Gastroesophageal sphincter (tissue), 4 donors: Measurements from ENCODE around the gene ACSS1. TPM values are rescaled to one million over a fixed set of nuclear protein-coding genes. Genes with fewer than 3 reads are reported as not detected.

ENCODE experiments used
- ATAC-seq: fragments of 150-250 bp; one replicate; pipeline ENCODE4 v1.9.1; 2016; ENCODE audit warnings: mild to moderate bottlenecking, moderate library complexity
- H3K27ac ChIP-seq, 4 donors: fragments of 200-600 bp; sonication (generic) in 3 of 4; 1 replicate in 3 of 4; 2 replicates in 1 of 4; pipeline ENCODE4 v1.5.1; 2016 to 2019
- H3K27me3 ChIP-seq: fragments of 200-600 bp; sonication (generic); one replicate; pipeline ENCODE4 v1.5.1; 2019
- H3K36me3 ChIP-seq, 2 donors: fragments of 200-600 bp; sonication (generic); one replicate each; pipeline ENCODE4 v1.5.1; 2019; ENCODE audit warnings: control low read depth in 1 of 2
- H3K4me1 ChIP-seq, 3 donors: fragments of 200-600 bp; sonication (generic); 1 replicate in 2 of 3; 2 replicates in 1 of 3; pipeline ENCODE4 v1.5.1; 2016 to 2019; ENCODE audit warnings: control low read depth in 2 of 3
- H3K4me3 ChIP-seq, 2 donors: fragments of 200-600 bp; sonication (generic); one replicate each; pipeline ENCODE4 v1.5.1; 2019; ENCODE audit warnings: mild to moderate bottlenecking in 1 of 2, moderate library complexity in 1 of 2
- H3K9me3 ChIP-seq, 3 donors: fragments of 200-600 bp; sonication (generic); one replicate each; pipeline ENCODE4 v1.5.1; 2017 to 2019; ENCODE audit warnings: control low read depth in 2 of 3
- EP300 ChIP-seq: sonication (generic); formaldehyde crosslinking; IDR thresholded peaks from one replicate; pipeline ENCODE4 v1.6.1; 2017; ENCODE audit warnings: antibody characterized with exemption, mild to moderate bottlenecking
- POLR2A ChIP-seq, 2 donors: fragments of 450-650 bp; IDR thresholded peaks; one replicate each; pipeline ENCODE4 v1.6.1; 2017; ENCODE audit warnings: antibody characterized with exemption in 2 of 2, mild to moderate bottlenecking in 2 of 2, moderate library complexity in 1 of 2
- POLR2AphosphoS5 ChIP-seq: sonication (generic); formaldehyde crosslinking; IDR thresholded peaks from one replicate; pipeline ENCODE4 v1.6.1; 2017; ENCODE audit warnings: antibody characterized with exemption
- WGBS, 2 donors: methylation state at CpG; one replicate each; pipeline ENCODE4 v1.1.5; 2018; ENCODE audit warnings: low coverage in 1 of 2; 5-methylcytosine and 5-hydroxymethylcytosine counted together
- total RNA-seq, 4 donors: library from RNA; depleted of rRNA; stranded (reverse); fragments of >200 nt; gene quantifications; one replicate each; pipeline ENCODE4 v1.1.0, GENCODE V29; 2016
- TF ChIP-seq, protein P1 (sequence below), 4 experiments: fragments of 200-600 bp in 2 of 4; fragments of 450-650 bp in 2 of 4; sonication (generic) in 1 of 4; IDR thresholded peaks; one replicate each; pipeline ENCODE4 v1.5.1; 2017 to 2019; ENCODE audit warnings: antibody characterized with exemption in 4 of 4, mild to moderate bottlenecking in 2 of 4, moderate library complexity in 2 of 4

Gene ACSS1
- total RNA-seq, 4 donors from 2014 or later = 44.7 to 105 (median 61.6) TPM

- H3K9me3 ChIP-seq = no peaks in the 10 kb centered on the region
- TF ChIP-seq, protein P1, sequence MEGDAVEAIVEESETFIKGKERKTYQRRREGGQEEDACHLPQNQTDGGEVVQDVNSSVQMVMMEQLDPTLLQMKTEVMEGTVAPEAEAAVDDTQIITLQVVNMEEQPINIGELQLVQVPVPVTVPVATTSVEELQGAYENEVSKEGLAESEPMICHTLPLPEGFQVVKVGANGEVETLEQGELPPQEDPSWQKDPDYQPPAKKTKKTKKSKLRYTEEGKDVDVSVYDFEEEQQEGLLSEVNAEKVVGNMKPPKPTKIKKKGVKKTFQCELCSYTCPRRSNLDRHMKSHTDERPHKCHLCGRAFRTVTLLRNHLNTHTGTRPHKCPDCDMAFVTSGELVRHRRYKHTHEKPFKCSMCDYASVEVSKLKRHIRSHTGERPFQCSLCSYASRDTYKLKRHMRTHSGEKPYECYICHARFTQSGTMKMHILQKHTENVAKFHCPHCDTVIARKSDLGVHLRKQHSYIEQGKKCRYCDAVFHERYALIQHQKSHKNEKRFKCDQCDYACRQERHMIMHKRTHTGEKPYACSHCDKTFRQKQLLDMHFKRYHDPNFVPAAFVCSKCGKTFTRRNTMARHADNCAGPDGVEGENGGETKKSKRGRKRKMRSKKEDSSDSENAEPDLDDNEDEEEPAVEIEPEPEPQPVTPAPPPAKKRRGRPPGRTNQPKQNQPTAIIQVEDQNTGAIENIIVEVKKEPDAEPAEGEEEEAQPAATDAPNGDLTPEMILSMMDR (IDR thresholded peaks at IDR 0.05) = no peak
- TF ChIP-seq POLR2A (IDR thresholded peaks at IDR 0.05) (no peak), EP300 (no peak), POLR2AphosphoS5 (no peak)
- ATAC-seq = no peak
- no peak overlapping the region for H3K4me3 ChIP-seq
- no peaks in the 10 kb centered on the region for H3K27me3 ChIP-seq
- H3K27ac ChIP-seq = no peak overlapping the region
- WGBS, 2 donors = 87 to 92% methylated on average over 6 to 7 of the region's 7 CpGs
- no peaks in the 10 kb centered on the region for H3K36me3 ChIP-seq
- H3K4me1 ChIP-seq = peaks cover 0 to 33% (median 13%) of the 10 kb centered on the region in 3 donors
Measured at GRCh38 chr20:25061103-25061799, 3.3 kb upstream of the ACSS1 start.

GRCh38 chr20:25059866-25060465, 2.0 kb upstream of the ACSS1 start:
- Histone ChIP-seq H3K4me1 (peaks cover 0 to 37% (median 25%) of the 10 kb centered on the region in 3 donors), H3K4me3 (no peak overlapping the region), H3K27me3 (no peaks in the 10 kb centered on the region), H3K36me3 (no peaks in the 10 kb centered on the region), H3K9me3 (no peaks in the 10 kb centered on the region), H3K27ac (peak overlapping the region in 3 of 4 donors; percentile 95 to 97 (median 96))
- no peak for ATAC-seq
- WGBS, 2 donors = 90% methylated on average over 3 of the region's 8 CpGs; no CpG with 5 or more reads in 1 of the 2 donors
- TF ChIP-seq, protein P1 (IDR thresholded peaks at IDR 0.05) = no peak
- TF ChIP-seq POLR2AphosphoS5 = no peak
- TF ChIP-seq POLR2A (IDR thresholded peaks at IDR 0.05) = no peak
- TF ChIP-seq EP300 = no peak

- peak; percentile 24 for ATAC-seq
- no peaks in the 10 kb centered on the region for H3K9me3 ChIP-seq
- peak overlapping the region; percentile 83 to 97 (median 96) for H3K27ac ChIP-seq
- no peaks in the 10 kb centered on the region for H3K36me3 ChIP-seq
- WGBS, 2 donors = 9 to 42% methylated on average over 3 to 6 of the region's 20 CpGs
- H3K4me3 ChIP-seq = peak overlapping the region; percentile 77 to 83
- H3K27me3 ChIP-seq = no peaks in the 10 kb centered on the region
- peaks cover 2 to 45% (median 34%) of the 10 kb centered on the region in 3 donors for H3K4me1 ChIP-seq
- no peak for TF ChIP-seq POLR2A (IDR thresholded peaks at IDR 0.05)
- TF ChIP-seq, protein P1 (IDR thresholded peaks at IDR 0.05) = peak in 1 of 4 experiments; percentile 21
Measured at GRCh38 chr20:25058847-25059810, 1.2 kb upstream of the ACSS1 start.

DNA sequence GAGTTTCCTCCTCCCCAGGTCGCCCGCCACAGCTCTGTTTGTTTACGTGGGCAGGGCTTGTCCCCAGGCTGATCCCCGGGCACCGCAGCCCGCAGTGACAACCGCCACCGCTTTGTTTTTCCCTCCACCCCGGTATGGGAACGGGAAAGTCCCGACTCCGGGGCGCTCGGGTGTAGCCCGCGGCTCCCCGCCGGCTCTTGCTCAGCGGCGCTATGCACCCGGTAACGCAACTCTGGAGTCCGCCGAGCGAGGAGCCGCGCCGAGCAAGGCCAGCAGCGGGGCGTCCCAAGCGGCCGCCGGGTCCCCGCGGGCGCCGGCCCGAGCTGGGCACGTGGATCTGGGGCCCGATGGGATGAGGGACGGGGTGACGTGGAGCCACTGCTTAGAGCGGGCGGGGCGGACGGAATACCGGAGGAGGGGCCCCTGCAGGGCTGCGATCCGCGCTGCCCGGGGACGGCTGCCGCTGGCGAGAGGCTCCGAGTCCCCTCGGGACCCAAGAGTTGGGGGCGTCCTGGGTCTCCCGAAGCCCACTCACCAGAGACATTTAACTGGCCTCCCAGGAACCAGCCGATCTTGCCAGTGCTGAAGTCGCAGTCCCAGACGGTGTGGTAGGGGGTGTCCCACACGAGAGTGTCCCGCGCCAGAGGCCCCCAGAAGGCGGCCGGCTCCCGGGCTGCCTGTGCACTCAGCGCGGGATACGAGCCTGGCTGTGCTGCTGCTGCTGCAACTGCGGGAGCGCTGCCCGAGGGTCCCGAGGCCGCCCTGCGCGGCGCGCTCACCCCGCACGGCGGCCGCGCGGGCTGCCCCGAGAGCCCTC, 497 bp downstream of the ACSS1 start:
- Histone ChIP-seq H3K27me3 (no peaks in the 10 kb centered on the region), H3K4me3 (peak overlapping the region; percentile 77 to 83), H3K27ac (peak overlapping the region; percentile 83 to 97 (median 96)), H3K9me3 (no peaks in the 10 kb centered on the region), H3K4me1 (peaks cover 11 to 62% (median 48%) of the 10 kb centered on the region in 3 donors), H3K36me3 (no peaks in the 10 kb centered on the region)
- 0% methylated on average over 6 of the region's 86 CpGs; no CpG with 5 or more reads in 1 of the 2 donors for WGBS, 2 donors
- ATAC-seq = peak; percentile 72
- TF ChIP-seq POLR2AphosphoS5 = peak; percentile 53
- TF ChIP-seq POLR2A (IDR thresholded peaks at IDR 0.05) = peak; percentile 64 to 72
- TF ChIP-seq EP300 = no peak
- TF ChIP-seq, protein P1 (IDR thresholded peaks at IDR 0.05) = peak in 2 of 4 experiments; percentile 6 to 14
